ENCODE measurements around the gene PAGE2. TPM values are rescaled to one million over a fixed set of nuclear protein-coding genes. Genes with fewer than 3 reads are reported as not detected.

Gene PAGE2
- total RNA-seq, 1 donor from 2014 or later, result not detected

DNA sequence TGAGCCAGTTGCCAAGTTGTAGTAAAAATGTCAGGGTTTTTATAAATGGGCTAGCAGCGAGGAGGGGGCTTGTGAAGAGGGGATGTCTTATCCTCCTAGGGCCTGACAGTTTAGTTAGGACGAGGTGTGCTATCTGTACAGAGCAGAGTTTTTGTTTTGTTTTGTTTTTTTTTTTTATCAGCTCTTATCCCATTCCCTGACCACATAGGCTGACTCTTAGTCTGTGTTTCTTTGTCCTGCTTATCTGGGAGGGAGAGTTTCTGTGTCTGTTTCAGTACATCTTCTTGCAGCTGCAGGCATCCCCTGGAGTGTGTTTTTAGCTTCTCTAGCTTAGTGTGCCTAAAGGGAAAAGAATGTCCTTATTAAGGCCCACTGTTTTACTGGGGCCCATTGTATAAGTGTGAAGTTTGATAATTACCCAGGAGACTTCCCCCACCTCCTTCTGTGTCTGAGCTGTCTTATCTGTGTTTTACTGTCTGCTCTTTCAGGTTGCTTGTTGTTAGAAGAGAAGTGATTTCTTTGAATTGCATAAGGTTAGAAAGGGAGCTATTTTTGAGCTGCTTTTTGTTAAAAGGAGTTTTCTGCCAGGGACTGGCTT is 32.0 kb downstream of the PAGE2 start:
- Mint-ChIP-seq H3K27me3 (ENCODE audit: unreplicated experiment) (peaks cover 8% of the 10 kb centered on the region), H3K4me1 (ENCODE audit: unreplicated experiment) (no peaks in the 10 kb centered on the region), H3K9me3 (ENCODE audit: unreplicated experiment) (no peaks in the 10 kb centered on the region), H3K4me3 (ENCODE audit: unreplicated experiment) (no peak overlapping the region), H3K36me3 (ENCODE audit: unreplicated experiment) (no peaks in the 10 kb centered on the region), H3K27ac (ENCODE audit: unreplicated experiment) (no peak overlapping the region)
- TF ChIP-seq, protein P1, sequence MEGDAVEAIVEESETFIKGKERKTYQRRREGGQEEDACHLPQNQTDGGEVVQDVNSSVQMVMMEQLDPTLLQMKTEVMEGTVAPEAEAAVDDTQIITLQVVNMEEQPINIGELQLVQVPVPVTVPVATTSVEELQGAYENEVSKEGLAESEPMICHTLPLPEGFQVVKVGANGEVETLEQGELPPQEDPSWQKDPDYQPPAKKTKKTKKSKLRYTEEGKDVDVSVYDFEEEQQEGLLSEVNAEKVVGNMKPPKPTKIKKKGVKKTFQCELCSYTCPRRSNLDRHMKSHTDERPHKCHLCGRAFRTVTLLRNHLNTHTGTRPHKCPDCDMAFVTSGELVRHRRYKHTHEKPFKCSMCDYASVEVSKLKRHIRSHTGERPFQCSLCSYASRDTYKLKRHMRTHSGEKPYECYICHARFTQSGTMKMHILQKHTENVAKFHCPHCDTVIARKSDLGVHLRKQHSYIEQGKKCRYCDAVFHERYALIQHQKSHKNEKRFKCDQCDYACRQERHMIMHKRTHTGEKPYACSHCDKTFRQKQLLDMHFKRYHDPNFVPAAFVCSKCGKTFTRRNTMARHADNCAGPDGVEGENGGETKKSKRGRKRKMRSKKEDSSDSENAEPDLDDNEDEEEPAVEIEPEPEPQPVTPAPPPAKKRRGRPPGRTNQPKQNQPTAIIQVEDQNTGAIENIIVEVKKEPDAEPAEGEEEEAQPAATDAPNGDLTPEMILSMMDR (IDR thresholded peaks at IDR 0.05), result no peak
- DNase-seq (ENCODE audit: extremely low spot score, unreplicated experiment), result no peak

- Mint-ChIP-seq H3K27me3 (ENCODE audit: unreplicated experiment) (peaks cover 3% of the 10 kb centered on the region), H3K9me3 (ENCODE audit: unreplicated experiment) (no peaks in the 10 kb centered on the region)
- TF ChIP-seq, protein P1 (IDR thresholded peaks at IDR 0.05), result no peak
These were observed 35.1 kb downstream of the PAGE2 start for GRCh38 chrX:55123900-55124299.

DNA sequence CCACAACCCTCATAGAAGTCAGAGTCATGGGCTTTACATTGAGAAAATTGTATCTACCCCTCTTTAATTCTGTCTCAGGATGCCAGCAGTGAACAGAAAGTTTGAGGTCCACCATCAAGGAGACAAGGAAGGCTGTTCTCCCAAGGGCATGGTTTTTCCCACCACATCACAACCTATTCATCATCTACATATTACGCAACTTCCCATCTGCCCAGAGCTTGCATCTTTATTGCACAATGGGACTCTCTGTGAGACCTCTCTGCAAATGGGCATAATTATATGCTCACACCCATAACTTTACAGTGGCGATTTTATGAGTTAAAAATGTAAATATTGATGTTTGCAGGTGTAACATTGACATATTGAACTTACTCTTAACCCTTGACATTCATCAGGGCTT is 38.9 kb downstream of the PAGE2 start:
- Mint-ChIP-seq H3K36me3 (ENCODE audit: unreplicated experiment) (no peaks in the 10 kb centered on the region), H3K27ac (ENCODE audit: unreplicated experiment) (no peak overlapping the region), H3K9me3 (ENCODE audit: unreplicated experiment) (no peaks in the 10 kb centered on the region), H3K4me3 (ENCODE audit: unreplicated experiment) (no peak overlapping the region), H3K27me3 (ENCODE audit: unreplicated experiment) (peaks cover 2% of the 10 kb centered on the region), H3K4me1 (ENCODE audit: unreplicated experiment) (no peaks in the 10 kb centered on the region)
- DNase-seq (ENCODE audit: extremely low spot score, unreplicated experiment), result no peak
- TF ChIP-seq, protein P1 (IDR thresholded peaks at IDR 0.05), result no peak

More at GRCh38 chrX:55123900-55124299, 35.1 kb downstream of the PAGE2 start:
- no peaks in the 10 kb centered on the region for H3K36me3 Mint-ChIP-seq (ENCODE audit: unreplicated experiment)
- H3K4me3 Mint-ChIP-seq (ENCODE audit: unreplicated experiment), result no peak overlapping the region
- H3K27ac Mint-ChIP-seq (ENCODE audit: unreplicated experiment), result no peak overlapping the region
- DNase-seq (ENCODE audit: extremely low spot score, unreplicated experiment), result no peak
- H3K4me1 Mint-ChIP-seq (ENCODE audit: unreplicated experiment), result no peaks in the 10 kb centered on the region

DNA sequence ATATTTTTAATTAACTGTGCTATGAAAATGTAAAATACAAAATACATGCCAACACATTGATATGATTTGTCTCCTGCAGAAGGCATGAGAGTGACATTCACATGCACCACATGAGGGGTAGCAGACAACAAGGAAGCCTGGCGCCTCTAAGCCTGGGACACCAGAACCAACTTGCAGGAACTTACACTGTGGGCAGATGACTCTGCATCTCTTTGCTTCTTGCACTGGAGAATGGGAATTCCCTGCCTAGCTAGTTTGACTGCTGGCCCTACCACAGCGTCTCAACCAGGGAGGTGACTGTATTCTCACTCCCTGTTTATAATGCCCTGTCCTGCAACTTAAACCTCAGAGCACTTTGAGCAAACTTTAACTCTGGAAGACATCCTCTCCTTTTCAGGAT is 40.5 kb downstream of the PAGE2 start:
- no peaks in the 10 kb centered on the region for H3K36me3 Mint-ChIP-seq (ENCODE audit: unreplicated experiment)
- TF ChIP-seq, protein P1 (IDR thresholded peaks at IDR 0.05), result no peak
- DNase-seq (ENCODE audit: extremely low spot score, unreplicated experiment), result no peak
- no peak overlapping the region for H3K27ac Mint-ChIP-seq (ENCODE audit: unreplicated experiment)
- H3K4me3 Mint-ChIP-seq (ENCODE audit: unreplicated experiment), result no peak overlapping the region
- no peaks in the 10 kb centered on the region for H3K9me3 Mint-ChIP-seq (ENCODE audit: unreplicated experiment)
- H3K27me3 Mint-ChIP-seq (ENCODE audit: unreplicated experiment), result no peaks in the 10 kb centered on the region
- H3K4me1 Mint-ChIP-seq (ENCODE audit: unreplicated experiment), result no peaks in the 10 kb centered on the region

DNA sequence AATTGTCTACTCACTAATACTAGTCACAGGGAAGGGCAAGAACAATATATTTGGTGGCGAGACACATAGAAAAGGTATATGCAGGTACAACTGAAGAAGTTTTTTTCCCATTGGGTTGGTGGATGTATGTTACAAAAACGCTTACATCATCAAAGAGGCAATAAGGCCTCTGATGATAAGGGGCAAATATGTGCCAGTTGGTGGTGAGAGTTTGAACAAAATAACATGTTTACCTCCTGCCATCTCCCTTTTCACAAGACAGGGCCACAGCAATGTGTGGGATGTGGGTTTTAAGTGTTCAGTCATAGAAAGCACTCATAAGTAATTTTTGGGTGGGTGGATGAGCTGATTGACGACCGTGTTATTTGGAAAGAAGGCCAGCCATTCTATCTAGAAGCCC is 41.7 kb downstream of the PAGE2 start:
- no peaks in the 10 kb centered on the region for H3K4me1 Mint-ChIP-seq (ENCODE audit: unreplicated experiment)
- no peak for DNase-seq (ENCODE audit: extremely low spot score, unreplicated experiment)
- H3K27me3 Mint-ChIP-seq (ENCODE audit: unreplicated experiment), result no peaks in the 10 kb centered on the region
- H3K36me3 Mint-ChIP-seq (ENCODE audit: unreplicated experiment), result no peaks in the 10 kb centered on the region
- H3K4me3 Mint-ChIP-seq (ENCODE audit: unreplicated experiment), result no peak overlapping the region
- TF ChIP-seq, protein P1 (IDR thresholded peaks at IDR 0.05), result no peak
- no peak overlapping the region for H3K27ac Mint-ChIP-seq (ENCODE audit: unreplicated experiment)
- H3K9me3 Mint-ChIP-seq (ENCODE audit: unreplicated experiment), result no peaks in the 10 kb centered on the region
